LHCN-M2 (cell line): ENCODE data around the gene GRIN2A. TPM values are rescaled to one million over a fixed set of nuclear protein-coding genes. Genes with fewer than 3 reads are reported as not detected.

Experiments used
- DNase-seq: peaks from one replicate; pipeline ENCODE4 v3.0.0-alpha.2; 2012; ENCODE audit warnings: low read depth
- total RNA-seq: library from RNA; depleted of rRNA; stranded (reverse); fragments of >200 nt; gene quantifications from 2 replicates; pipeline ENCODE4 v1.2.3, GENCODE V29; 2014

Gene GRIN2A
- total RNA-seq, 1 experiment from 2014 or later = not detected

DNA sequence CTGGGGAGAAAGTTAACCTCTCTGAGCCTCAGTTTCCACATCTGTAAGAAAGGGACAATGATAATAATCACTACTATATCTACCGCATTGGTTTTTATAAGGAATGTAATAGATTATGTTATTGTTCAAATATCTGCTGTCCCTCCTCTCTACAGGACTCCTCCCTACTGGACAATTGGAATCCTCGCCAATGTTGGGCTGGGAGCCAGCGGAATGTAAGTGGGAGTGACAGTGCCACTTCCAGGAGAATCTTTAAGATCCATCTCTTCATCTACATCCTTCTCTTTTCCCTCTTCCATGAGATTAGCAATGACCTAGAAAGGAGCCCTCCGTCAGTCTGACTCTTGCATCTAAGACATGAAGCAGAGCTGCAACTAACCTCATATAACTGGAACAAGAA lies 95.1 kb downstream of the GRIN2A start:
- no peak for DNase-seq

DNA sequence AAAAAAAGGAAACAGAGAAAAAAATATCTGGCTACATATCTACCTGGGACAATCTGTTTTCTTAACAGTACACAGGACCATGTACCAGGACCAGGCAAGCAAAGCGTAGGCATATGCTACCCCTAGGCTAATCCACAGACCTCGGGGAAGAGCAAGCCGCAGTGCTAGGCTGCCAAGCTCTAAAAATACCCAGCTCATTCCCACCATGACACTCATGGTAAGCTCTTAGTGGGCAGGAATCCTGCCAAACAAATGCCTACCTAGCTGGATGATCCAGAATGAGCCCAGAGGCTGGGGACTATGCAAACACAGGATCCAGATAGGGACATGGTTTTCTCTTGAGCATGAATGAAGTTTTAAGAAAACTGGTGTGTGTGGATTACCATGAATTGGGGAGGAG lies 95.6 kb downstream of the GRIN2A start:
- DNase-seq = no peak

DNA sequence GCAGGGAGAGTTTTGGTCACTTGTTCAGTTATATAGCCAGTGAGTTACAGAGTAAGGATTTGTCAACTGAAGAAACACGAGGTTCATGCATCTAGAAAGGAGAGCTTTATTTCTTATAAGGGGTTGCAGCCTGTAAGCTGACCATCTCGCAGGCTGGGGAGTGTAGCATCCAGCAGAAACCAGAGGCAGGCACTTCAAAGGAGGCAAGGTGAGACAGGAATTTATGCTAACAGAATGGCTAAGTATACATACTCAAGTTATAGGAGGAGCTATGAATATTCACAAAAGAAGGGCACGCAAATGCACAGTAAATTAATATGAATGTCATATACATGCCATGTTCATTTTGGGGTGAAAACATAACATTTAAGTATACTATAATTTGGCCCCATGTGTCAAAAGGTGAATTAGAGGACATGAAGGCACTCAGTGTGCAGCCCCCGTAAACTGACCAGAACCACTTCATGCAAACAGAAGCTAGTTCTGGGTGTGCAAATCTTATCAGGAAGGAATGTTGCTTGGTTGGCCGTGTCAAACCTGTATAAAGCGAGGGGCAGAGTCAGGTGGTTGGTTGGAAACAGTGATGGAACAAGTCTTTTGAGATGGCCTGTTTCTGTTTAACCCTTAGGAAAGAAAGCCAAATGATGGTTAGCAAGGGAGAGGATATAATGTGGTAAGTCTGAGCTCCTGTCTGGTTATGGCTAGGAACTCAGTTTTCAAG lies 97.0 kb downstream of the GRIN2A start:
- DNase-seq = no peak

DNA sequence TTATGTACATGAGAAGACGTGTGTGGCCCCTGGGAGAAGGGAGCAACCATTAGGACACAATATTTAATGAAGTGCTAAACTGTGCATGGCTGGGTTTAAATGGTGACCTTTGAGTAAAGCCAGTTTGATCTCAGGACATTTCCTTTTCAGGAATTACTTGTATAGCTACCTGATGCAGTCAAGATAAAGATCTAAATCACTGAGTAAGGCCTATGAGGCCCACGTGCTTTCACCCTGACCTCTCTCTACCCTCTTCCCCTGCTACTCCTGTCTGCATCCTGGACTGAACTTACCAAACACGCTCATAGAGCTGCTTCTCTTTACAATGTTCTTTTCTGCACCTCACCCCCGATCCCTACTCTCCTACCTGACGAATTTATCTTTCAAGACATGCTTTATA lies 98.9 kb downstream of the GRIN2A start:
- DNase-seq = no peak

DNA sequence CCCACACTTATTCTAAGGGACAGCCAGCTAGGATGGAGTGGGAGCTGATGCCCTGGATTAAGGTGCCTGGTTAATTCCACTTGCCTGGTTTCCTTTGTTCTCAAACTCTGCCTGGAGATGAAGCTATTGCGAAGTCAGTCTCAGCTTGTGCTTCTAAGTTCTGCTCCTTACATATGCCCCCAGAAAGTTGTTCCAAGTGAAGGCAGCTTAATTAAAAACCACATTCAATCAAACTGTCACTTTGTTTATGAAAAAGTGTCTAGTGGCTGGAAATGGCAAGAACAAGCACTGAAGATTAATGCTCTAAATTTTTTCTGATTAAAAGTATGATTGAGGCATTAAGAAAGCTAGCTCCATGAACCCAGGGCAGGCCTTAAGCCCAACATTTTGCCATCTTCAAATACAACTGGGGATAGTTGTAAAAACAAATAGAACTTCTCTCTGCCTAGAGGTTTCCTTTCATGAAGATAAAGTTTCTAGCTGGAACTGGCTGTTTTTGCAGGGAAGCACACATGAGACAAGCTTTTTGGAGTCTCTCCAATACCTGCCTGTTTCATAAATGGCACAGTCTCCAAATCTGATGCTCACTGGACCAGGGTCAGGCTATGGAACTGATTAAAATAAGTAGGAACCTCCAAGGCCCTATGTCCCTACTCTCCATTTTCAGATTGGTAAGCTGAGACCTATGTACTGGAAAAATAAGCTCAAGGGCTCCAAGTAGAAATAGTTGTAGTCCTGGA lies 100.9 kb downstream of the GRIN2A start:
- DNase-seq = no peak

DNA sequence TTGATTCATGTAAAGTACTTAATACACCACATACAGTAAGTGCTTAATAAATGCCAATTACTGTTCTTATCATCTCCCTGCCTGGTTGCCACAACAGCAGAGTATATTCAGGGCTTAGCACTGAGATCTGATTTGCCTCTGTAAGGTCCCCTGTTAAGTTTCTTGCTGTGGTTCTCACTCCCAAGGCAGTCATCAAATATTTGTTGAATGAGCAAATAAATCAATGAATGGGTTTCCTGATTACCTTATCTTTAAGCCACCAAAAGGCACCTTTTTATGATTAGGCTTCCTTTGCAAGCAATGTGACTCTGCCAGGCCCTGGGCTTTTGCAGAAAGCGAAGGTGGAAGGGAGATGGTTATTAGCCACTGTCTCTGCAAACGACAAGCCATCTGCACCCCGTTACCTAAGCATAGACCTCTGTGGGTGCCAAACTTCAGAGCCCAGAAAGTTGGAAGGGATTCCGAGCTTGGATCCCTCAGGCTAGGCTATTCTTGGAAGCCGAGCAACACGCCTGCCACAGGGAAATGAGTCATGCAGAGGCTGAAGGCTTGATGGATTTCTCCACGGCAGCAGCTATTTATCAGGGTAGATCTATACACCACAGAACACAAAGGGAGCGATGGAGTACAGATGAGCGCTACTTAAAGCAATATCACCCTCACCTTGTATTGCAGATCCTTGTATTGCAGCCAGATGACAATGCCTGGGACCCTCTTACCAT lies 102.0 kb downstream of the GRIN2A start:
- no peak for DNase-seq

DNA sequence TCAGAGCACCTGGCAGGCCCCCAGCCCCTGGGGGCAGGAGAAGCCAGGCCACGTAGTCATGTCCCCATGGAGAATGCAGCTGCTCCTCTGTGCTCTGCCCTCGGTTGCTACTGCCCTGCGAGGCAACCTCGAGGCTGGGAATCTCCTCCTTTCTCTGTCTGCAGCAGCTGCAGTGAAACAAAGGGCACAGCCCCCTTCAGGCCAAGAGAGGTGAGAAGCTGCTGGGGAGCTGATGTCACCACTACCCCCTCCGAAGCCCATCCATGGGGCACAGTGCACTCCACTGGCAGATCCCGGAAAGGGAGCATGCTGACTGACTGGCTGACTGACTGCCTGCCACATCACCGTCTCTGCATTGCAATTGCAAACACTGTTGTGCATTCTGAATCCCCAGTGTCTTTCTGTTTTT lies 103.7 kb downstream of the GRIN2A start:
- DNase-seq = no peak

DNA sequence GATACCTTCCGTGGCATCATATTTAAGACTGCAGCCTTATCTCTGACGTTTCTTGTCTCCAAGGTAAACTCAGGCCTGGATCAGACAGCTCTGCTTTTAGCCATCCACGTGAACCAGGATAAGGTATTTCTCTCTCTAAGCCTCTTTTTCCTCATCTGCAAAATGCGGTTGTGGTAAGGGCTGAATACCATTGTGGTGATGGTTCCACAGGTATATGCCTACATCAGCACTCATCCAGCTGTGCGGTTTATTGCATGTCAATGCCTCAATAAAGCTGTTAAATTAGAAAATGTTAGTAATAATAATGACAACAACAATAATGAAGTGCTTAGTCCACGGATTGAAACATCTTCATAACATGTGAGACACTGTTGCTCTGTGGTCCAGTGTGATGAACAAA lies 104.4 kb downstream of the GRIN2A start:
- DNase-seq = no peak

DNA sequence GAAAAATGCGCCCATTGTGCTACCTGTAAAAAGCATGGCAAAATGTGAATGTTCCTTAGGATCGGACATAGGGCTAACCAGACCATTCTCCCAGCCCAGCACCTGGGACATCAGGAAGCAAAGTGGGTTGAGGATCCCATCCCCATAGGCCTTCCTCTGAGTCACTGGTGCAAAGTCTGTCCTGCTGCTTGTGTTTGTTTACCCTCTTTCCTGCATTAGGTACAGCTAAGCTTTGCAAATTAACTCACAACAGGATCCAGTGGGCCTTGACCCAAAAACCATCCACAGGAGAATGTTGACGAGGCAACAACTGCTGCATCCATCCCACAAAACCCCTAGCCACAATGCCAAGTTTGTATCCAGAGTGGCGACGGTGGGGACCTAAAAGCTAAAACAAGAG lies 106.2 kb downstream of the GRIN2A start:
- DNase-seq = no peak

DNA sequence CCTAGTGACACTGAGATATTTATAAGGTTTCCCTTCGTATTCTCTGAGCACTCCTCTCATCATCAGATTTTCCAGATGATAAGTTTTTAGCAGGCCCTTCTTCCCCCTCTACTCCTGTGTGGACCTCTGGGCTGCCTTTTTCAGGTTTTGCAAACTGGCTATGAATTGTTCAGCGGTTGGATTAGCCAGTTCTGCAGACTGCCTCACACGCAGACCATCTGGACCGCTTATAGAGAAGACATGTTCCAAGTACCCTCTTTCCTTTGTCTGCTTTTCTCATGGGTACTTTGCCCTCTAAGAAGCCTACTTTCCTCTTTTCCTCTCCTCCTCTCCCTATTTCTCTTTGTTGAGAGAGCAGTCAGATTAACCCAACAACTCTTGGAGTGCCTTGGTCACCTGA lies 111.6 kb downstream of the GRIN2A start:
- DNase-seq = no peak

DNA sequence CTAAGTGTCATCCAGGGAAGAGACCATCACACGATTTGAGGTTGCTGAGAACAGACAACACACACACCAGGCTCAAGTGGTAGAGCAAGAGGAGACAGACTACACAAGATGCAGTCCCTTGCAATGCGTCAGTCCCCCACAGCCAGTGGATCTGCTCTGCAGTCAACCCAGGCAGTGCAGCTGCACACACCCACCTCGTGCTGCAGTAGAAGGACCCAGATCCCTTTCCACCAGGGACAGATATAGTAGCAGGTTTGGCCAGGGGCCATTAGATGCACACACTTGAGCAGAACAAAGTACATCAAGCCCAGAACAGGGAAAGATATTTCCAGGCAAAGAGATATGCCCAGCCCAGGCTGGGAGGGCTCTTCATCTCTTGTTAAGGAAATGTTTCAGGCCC lies 112.9 kb downstream of the GRIN2A start:
- DNase-seq = no peak

DNA sequence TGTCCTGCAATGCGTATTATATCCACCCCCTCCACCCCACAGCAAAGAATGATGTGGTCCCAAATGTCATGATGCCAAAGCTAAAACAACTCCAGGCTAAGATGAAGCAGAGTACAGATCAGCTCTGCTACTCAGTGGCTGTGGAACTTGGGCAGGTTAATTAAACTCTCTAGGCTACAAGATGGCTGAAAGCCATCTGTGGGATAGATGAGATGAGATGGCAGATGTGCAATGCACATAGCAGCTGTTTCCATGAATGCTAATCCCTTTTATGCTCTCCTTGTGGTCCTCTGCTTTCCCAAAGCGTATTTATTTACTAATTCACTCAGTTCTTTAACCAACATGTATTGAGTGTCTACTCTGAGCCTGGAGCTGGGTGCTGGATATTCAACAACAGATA lies 114.4 kb downstream of the GRIN2A start:
- DNase-seq = no peak

DNA sequence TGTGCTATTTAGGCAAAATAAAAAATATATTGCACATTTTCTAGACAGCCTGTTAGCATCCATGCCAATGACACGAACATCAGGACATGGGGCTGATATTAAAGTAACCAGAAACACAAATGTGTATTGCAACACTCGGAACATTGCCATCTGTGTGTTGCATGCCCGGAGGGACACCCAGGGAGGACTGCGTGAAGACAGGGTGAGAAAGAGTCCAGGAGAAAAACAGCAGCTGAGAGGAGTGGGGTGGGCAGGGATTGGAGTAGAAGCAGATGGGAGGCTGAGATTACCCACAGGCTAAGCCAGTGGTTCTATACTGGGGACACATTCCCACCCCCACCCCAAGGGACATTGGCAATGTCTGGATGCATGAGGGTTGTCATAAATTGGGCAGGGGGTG lies 114.8 kb downstream of the GRIN2A start:
- no peak for DNase-seq

DNA sequence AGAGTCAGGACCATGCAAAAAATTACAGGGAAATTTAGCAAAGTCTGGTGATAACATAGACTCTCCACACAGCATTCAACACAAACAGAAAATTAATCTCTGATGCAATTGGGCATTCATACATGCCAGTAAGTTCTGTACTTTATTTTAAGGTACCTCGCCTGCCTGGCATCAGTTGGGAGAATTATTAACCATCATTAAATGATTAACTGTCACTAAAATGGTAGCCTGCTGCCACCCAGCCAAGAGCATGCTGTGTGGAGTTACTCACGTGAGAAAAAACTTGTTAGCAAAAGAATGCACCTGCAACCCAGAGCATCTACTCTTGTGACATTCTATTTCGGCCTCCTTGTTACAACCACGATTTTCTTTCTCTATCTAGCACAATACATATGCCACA lies 117.2 kb downstream of the GRIN2A start:
- no peak for DNase-seq

DNA sequence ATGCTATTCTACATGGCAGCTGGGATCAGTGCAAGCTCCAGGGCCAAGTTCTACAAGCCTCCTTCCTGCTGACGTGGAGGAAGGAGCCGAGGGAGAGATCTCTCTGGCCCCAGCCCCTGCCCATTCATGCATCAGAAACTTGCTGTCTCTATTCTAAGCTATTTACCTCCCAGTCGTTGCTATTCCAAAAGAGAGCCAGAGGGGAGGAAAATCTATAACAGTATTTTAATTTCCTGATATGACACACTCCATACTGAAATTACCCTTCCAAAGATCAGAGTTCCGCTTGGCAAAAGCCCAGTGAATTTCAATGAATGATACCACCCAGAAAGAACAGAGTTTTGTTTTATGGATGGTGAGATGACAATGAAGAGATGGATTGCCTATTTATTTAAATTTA lies 133.4 kb downstream of the GRIN2A start:
- no peak for DNase-seq

DNA sequence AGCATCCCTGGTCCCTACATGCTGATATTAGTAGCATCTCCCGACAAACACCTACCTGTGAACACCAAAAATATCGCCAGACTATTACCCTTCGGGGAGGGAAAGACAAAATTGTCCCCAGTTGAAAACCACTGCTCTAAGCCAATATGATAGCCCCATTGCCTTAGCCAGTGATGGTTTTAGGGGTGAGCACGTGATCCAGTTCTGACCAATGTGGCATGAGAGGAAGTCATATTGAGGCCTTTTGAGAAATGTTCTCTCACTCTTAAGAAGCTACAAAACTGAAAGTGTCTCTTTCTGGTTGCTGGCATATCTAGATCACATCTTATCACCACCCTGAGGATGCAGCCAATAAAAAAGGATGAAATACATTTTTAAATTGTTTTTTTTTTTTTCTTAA lies 136.3 kb downstream of the GRIN2A start:
- no peak for DNase-seq

DNA sequence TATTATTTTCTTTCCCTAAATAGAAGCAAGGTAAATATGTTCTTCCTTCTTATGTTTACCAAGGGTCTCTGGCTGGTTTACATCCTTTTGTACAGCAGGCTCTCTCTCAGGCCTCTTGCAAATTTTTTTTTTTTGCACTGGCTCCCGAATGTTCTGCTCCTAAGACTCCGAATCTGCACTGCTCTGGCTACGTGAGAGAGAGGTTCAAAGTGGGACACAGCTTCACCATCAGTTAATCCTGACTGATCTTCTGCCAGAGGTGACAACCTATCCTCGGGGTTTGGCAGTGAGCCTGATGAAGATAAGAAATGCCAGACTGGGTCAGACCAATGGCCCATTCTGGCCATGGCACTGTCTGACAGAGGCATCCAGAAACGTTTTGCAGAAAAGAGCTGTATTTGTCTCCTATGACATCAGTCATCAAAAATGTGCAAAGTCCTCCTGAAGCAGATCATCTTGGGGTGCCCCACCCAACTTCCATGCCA lies 136.9 kb downstream of the GRIN2A start:
- DNase-seq = no peak

DNA sequence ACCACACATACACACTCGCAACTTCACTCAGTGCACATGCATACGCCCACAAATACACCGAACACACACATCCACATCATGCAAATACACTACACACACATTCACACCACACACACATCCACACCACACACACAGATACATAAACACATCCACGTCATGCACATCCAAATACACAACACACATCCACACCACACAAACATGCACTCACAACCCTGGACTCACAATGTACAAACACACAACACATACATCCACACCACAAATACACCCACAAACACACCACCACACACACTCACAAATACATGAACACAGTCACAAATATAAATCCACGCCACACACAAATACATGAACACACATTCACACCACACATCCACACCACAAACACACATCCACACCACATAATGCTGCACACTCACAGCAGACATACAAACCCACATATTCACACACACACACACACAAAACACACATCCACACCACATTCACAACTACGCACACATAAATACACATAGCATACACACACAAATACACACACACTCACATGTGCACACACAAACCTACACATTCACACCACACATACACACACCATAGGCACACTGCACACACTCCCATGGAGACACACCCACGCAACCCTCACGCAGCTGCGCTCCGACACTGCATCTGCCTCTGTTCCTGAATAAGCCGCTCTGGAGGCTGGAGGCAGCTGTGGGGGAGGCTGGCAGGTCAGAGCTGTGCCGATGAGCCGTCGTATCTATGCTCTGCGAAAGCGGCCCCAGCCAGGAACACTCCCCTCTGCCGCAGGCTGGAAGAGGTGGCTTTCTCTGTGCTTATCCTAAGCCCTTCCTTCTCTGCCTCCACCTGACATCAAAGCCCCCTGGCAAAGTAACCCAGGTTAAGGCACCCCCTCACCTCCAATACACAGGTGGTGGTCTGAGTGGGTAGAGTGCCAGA lies 141.8 kb downstream of the GRIN2A start:
- no peak for DNase-seq

DNA sequence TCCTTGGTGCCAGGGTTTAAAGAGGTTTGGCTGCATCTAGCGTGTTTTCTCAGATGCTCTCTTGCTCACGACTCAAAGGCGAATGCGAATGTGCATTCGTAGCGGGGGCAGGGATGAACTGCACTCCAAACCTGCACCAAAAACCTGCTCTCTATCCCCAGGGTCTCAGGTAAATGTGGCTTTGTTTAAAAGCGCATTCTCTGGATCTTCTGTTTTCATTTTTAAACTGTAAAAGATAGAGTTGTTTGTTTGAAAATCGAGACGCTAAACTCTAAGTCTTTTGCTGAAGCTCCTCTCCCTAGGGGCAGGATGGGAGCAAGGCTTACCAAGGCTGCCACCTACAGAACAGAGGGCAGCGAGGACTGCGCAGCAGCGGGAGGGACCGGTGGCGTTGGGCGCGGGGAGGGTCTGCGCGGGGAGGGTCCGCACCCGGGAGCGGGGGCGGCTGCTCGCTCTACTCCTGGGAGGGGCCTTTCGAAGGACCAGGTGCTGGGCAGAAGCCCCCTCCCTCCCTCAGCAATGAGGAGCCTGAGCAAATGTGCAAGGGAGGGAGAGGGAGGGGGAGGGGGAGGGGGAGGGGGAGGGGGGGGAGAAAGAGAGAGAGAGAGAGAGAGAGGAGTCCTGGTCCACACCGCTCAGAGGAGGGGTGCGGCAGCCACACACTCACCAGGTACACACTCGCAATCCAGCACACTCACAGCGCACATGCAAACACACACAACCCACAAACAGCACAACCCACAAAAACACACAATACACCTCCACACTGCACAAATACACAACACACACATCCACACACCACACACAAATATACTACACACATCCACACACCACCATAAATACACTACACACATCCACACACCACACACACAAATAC lies 142.8 kb downstream of the GRIN2A start:
- DNase-seq = no peak

DNA sequence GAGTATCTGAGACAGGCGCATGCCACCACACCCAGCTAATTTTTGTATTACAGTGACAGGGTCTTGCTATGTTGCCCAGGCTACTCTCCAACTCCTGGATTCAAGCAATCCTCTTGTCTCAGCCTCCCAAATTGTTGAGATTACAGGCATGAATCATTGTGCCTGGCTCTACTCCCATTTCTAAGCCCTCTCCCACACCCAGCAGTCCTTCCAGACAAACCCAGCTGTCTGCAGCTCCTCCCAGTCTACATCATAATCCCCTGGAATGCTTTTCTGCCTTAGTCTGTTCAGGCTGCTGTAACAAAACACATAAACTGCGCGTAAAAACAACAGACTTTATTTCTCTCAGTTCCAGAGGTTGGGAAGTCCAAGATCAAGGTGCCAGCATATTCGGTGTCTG lies 144.5 kb downstream of the GRIN2A start:
- no peak for DNase-seq
